Immature natural killer cell (primary cell): ENCODE results near the gene RAB6A. TPM values are rescaled to one million over a fixed set of nuclear protein-coding genes. Genes with fewer than 3 reads are reported as not detected.
"Not testable (repeated sequence)": the region's sequence is repeated elsewhere in the genome, so short reads cannot be mapped to it uniquely, and the experiment has no call there.

ENCODE experiments used
- DNase-seq, 3 donors: peaks; one replicate each; pipeline ENCODE4 v3.0.0; 2022; ENCODE audit warnings: mixed read lengths in 1 of 3
- H3K27ac Mint-ChIP-seq, 6 donors: one replicate each; pipeline ENCODE4 v1.8.0; 2020; ENCODE audit warnings: mixed read lengths in 6 of 6, mild to moderate bottlenecking in 5 of 6, inconsistent platforms in 4 of 6, moderate library complexity in 3 of 6
- H3K27me3 Mint-ChIP-seq, 3 donors: one replicate each; pipeline ENCODE4 v1.8.0; 2020 to 2021; ENCODE audit warnings: low read depth in 3 of 3, mild to moderate bottlenecking in 3 of 3, mixed read lengths in 3 of 3, moderate library complexity in 3 of 3, inconsistent platforms in 1 of 3
- H3K36me3 Mint-ChIP-seq, 3 donors: one replicate each; pipeline ENCODE4 v1.8.0; 2020; ENCODE audit warnings: mixed read lengths in 3 of 3, inconsistent platforms in 2 of 3, mild to moderate bottlenecking in 2 of 3
- H3K4me1 Mint-ChIP-seq, 2 donors: one replicate each; pipeline ENCODE4 v1.8.0; 2020; ENCODE audit warnings: inconsistent platforms in 2 of 2, mild to moderate bottlenecking in 2 of 2, mixed read lengths in 2 of 2, moderate library complexity in 1 of 2
- H3K4me3 Mint-ChIP-seq, 5 donors: one replicate each; pipeline ENCODE4 v1.8.0; 2020; ENCODE audit warnings: mild to moderate bottlenecking in 5 of 5, mixed read lengths in 5 of 5, inconsistent platforms in 3 of 5, moderate library complexity in 3 of 5
- H3K9me3 Mint-ChIP-seq, 6 donors: one replicate each; pipeline ENCODE4 v1.8.0; 2020; ENCODE audit warnings: mild to moderate bottlenecking in 6 of 6, mixed read lengths in 6 of 6, inconsistent platforms in 4 of 6, moderate library complexity in 3 of 6
- polyA plus RNA-seq, 3 donors: library from polyadenylated mRNA; unstranded; fragments of 300-500 nt; fragmentation: Illumina TruSeq; gene quantifications; one replicate each; pipeline ENCODE4 v1.2.3, GENCODE V29; 2021

Gene RAB6A
- polyA plus RNA-seq, 3 donors from 2014 or later = 127 to 162 (median 131) TPM

- not testable (repeated sequence) for H3K27me3 Mint-ChIP-seq, H3K27ac Mint-ChIP-seq, H3K9me3 Mint-ChIP-seq, H3K36me3 Mint-ChIP-seq, DNase-seq
- peak overlapping the region in 1 of 5 donors; percentile 10 for H3K4me3 Mint-ChIP-seq
- peaks cover 25 to 26% of the 10 kb centered on the region in 2 donors for H3K4me1 Mint-ChIP-seq
These were observed 24.6 kb upstream of the RAB6A start for GRCh38 chr11:73785467-73785866.

DNA sequence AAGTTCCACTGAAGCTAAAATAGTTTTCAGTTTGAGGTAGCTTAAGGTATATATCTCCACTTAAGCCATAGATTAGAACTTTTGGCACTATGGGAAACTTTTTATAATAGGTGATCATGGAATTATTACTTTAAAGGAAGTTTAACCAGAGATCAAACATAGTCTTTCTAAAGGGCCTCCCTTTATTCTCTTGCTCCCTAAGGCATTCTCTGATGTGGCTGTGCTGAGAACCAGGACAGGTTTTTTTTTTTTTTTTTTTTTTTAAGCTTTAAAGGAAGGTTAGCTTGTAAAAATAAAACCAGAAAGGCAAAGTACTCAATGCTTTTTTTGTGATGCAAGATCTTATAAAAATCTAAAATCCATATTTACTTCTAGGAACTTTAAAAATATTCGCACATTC is 23.9 kb upstream of the RAB6A start:
- H3K27ac Mint-ChIP-seq = no peak overlapping the region
- H3K36me3 Mint-ChIP-seq = peaks cover 0 to 3% (median 0%) of the 10 kb centered on the region in 3 donors
- H3K9me3 Mint-ChIP-seq = no peaks in the 10 kb centered on the region
- no peak overlapping the region for H3K4me3 Mint-ChIP-seq
- H3K27me3 Mint-ChIP-seq = peaks cover 4% of the 10 kb centered on the region in 3 donors
- DNase-seq = no peak
- H3K4me1 Mint-ChIP-seq = peaks cover 26 to 28% of the 10 kb centered on the region in 2 donors

DNA sequence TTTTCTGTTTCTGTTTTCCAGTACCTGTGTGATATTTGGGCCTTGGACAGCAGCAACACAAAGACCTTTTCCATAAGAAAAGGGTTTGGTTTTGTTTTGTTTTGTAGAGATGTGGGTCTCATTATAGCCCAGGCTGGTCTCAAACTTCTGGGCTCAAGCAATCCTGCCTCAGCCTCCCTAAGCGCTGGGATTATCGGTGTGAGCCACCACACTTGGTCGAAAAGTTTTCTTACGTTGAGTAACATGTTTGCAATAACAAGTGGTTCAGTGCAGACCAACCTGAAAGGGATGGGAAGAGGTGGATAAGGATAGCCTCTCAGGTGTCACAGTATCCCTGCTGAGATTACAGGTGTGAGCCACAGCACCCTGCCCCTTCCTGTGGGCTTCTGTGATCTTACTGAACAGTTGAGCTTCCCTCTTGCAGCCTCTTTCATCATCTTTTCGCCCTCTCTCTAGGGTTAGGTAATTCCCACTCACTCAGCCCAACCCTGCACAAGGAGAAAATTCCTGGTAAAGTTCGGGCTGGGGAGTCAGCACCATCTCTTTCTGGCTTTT is 23.3 kb upstream of the RAB6A start:
- peaks cover 26 to 28% of the 10 kb centered on the region in 2 donors for H3K4me1 Mint-ChIP-seq
- H3K4me3 Mint-ChIP-seq = no peak overlapping the region
- no peak for DNase-seq
- H3K9me3 Mint-ChIP-seq = no peaks in the 10 kb centered on the region
- H3K27ac Mint-ChIP-seq = no peak overlapping the region
- H3K27me3 Mint-ChIP-seq = peaks cover 4 to 5% (median 4%) of the 10 kb centered on the region in 3 donors
- H3K36me3 Mint-ChIP-seq = peaks cover 0 to 3% (median 0%) of the 10 kb centered on the region in 3 donors

GRCh38 chr11:73783483-73784020 is 22.7 kb upstream of the RAB6A start:
- H3K36me3 Mint-ChIP-seq = peaks cover 0 to 3% (median 0%) of the 10 kb centered on the region in 3 donors
- DNase-seq = no peak
- H3K27ac Mint-ChIP-seq = no peak overlapping the region
- peaks cover 25 to 28% of the 10 kb centered on the region in 2 donors for H3K4me1 Mint-ChIP-seq
- no peak overlapping the region for H3K4me3 Mint-ChIP-seq
- H3K9me3 Mint-ChIP-seq = no peaks in the 10 kb centered on the region
- peaks cover 3 to 4% (median 4%) of the 10 kb centered on the region in 3 donors for H3K27me3 Mint-ChIP-seq

DNA sequence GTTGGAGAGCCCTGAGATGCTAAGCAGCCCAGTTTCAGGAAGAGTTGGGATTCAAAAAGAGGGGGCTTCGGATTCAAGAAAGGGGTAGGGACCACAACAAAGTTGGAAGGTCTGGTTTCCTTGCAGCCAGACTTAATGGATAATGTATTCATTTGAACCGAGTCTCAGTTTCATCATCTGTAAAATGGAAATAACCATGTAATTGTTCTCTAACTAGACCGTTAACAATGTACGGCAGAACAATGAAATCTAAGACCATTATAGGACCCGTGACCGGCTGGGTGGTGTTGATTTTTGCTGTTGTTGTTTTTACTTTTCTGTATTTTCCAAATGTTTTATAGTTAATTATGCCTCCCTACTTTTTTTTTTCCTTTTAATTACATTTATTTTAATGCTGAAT is 20.4 kb upstream of the RAB6A start:
- peak overlapping the region in 2 of 5 donors; percentile 44 to 45 for H3K4me3 Mint-ChIP-seq
- peaks cover 13 to 17% of the 10 kb centered on the region in 2 donors for H3K4me1 Mint-ChIP-seq
- H3K27ac Mint-ChIP-seq = no peak overlapping the region
- no peaks in the 10 kb centered on the region for H3K9me3 Mint-ChIP-seq
- DNase-seq = no peak
- peaks cover 0 to 3% (median 0%) of the 10 kb centered on the region in 3 donors for H3K27me3 Mint-ChIP-seq
- H3K36me3 Mint-ChIP-seq = peaks cover 0 to 3% (median 0%) of the 10 kb centered on the region in 3 donors

- H3K4me1 Mint-ChIP-seq = peaks cover 13 to 17% of the 10 kb centered on the region in 2 donors
- DNase-seq = peak; percentile 95 to 96 (median 95)
- H3K27me3 Mint-ChIP-seq = peaks cover 0 to 2% (median 0%) of the 10 kb centered on the region in 3 donors
- H3K36me3 Mint-ChIP-seq = no peaks in the 10 kb centered on the region
- peak overlapping the region; percentile 91 to 94 (median 93) for H3K4me3 Mint-ChIP-seq
- H3K9me3 Mint-ChIP-seq = no peaks in the 10 kb centered on the region
- peak overlapping the region; percentile 92 to 99 (median 98) for H3K27ac Mint-ChIP-seq
These were observed 18.4 kb upstream of the RAB6A start for GRCh38 chr11:73779084-73779902.

DNA sequence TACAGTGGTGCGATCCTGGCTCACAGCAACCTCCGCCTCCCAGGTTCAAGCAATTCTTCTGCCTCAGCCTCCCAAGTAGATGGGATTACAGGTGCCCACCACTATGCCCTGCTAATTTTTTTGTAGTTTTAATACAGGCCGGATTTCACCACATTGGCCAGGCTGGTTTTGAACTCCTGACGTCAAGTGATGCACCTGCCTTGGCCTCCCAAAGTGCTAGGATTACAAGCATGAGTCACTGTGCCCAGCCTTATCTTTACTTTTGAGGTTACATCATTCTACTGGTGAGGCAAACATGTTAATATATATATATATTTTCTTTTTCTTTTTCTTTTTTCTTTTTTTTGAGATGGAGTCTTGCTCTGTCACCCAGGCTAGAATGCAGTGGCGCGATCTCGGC is 9.9 kb upstream of the RAB6A start:
- H3K9me3 Mint-ChIP-seq, H3K4me1 Mint-ChIP-seq, DNase-seq, H3K36me3 Mint-ChIP-seq, H3K27me3 Mint-ChIP-seq, H3K4me3 Mint-ChIP-seq, H3K27ac Mint-ChIP-seq: not testable (repeated sequence)

DNA sequence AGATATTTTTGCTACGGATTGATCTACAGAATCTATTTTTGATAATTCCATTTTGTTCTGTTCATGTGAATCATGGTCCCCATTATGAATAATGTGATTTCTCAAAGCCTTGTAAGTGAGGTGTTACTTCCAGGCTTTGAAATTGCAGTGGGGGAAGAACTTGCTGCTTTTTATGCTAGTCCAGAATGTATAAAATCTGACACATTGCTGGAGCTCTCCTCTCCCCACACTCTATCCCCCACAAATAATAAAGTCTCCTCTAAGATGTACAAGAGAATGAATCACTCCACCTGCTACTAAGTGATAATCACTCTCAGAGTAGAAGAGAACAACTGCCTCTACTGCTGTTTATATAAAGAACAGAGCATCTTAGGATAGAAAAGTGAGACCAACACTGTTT is 5.9 kb upstream of the RAB6A start:
- Mint-ChIP-seq H3K27ac (no peak overlapping the region), H3K4me3 (no peak overlapping the region), H3K27me3 (peaks cover 5 to 8% (median 6%) of the 10 kb centered on the region in 3 donors), H3K9me3 (peaks cover 0 to 2% (median 0%) of the 10 kb centered on the region in 6 donors), H3K36me3 (no peaks in the 10 kb centered on the region), H3K4me1 (peaks cover 0 to 2% of the 10 kb centered on the region in 2 donors)
- no peak for DNase-seq

GRCh38 chr11:73762732-73763131 is 1.9 kb upstream of the RAB6A start:
- Mint-ChIP-seq H3K4me3 (no peak overlapping the region), H3K36me3 (no peaks in the 10 kb centered on the region), H3K4me1 (peaks cover 24 to 29% of the 10 kb centered on the region in 2 donors), H3K9me3 (peaks cover 0 to 2% (median 0%) of the 10 kb centered on the region in 6 donors), H3K27me3 (peaks cover 3 to 9% (median 8%) of the 10 kb centered on the region in 3 donors), H3K27ac (peak overlapping the region in 2 of 6 donors; percentile 58 to 74)
- DNase-seq = no peak

DNA sequence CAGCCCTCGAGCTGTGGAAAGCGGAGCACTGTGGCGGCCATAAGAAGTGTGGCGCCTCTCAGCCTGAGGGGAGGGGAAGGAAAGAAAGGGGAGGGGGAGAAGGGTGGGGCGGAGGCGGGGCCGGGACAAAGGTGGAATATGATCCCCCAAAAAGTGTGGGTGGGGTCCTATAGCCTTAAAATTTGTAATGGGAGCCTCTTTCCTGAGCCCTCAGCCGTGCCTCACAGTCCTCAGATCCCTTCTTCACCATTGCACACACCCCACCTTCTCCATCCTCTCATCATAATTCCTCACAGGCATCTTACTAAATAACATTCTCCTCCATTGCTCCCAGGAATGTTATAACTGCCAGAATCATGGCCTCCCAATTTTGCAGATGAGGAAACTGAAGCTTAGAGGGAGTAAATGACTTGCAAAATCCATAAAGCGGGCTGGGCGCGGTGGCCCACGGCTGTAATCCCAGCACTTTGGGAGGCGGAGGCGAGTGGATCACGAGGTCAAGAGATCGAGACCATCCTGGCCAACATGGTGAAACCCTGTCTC is 600 bp upstream of the RAB6A start:
- Mint-ChIP-seq H3K9me3 (peaks cover 0 to 2% (median 0%) of the 10 kb centered on the region in 6 donors), H3K27ac (peak overlapping the region; percentile 84 to 97 (median 91)), H3K36me3 (no peaks in the 10 kb centered on the region), H3K4me3 (peak overlapping the region; percentile 88 to 94 (median 93)), H3K4me1 (peaks cover 28 to 31% of the 10 kb centered on the region in 2 donors), H3K27me3 (peaks cover 0 to 7% (median 6%) of the 10 kb centered on the region in 3 donors)
- DNase-seq = no peak

DNA sequence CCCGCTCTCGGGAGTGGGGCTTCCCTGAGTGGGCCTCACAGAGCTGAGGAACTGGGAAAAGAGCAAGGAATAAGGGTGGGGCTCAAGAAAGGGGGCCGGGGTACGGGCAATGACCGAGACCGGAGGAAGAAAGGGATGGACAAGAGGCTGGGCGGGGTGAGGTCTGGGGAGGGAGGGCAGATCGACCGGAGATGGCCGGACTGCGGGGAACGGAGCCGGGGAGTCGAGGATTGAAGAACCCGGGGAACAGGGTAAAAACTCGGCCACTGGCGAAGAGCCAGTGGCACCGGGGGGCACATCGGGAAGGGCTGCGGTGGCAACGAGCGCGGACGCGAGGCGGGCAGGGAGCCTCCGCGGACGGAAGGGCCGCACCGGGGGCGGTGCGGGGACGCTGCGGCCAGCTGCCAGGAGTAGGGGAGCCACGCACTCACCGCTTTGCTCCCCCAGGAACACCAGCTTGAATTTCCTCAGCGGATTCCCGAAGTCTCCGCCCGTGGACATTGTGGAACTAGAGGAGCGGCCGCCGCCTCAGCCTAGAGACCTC is 667 bp downstream of the RAB6A start:
- H3K4me3 Mint-ChIP-seq = peak overlapping the region; percentile 88 to 94 (median 93)
- no peaks in the 10 kb centered on the region for H3K36me3 Mint-ChIP-seq
- H3K27me3 Mint-ChIP-seq = peaks cover 0 to 5% (median 3%) of the 10 kb centered on the region in 3 donors
- H3K27ac Mint-ChIP-seq = peak overlapping the region; percentile 83 to 94 (median 90)
- H3K4me1 Mint-ChIP-seq = peaks cover 28 to 35% of the 10 kb centered on the region in 2 donors
- DNase-seq = no peak
- H3K9me3 Mint-ChIP-seq = no peaks in the 10 kb centered on the region

DNA sequence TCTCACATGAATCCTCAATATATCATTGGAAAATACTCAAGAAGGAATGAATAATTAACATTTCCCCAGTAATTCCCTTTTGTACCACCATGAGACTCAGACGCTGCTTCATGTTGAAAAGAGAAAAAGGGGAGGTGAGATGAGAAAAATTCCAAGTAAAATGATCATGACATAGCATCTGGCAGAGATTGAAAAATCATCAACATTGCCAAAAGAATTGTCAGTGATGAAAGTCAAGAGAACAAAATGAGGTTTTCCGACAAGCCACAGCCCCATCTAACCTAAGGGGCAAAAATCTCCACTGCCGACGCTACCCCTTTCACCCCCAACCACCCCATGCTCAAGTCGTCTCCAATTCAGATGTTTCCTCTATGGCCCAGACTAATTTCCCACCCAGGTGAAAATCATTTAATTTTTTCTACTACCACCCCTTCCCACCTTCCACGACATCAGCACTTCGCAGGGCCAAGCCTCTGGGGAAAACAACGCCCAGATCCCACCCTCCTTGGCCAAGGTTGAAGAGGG is 1.2 kb downstream of the RAB6A start:
- Mint-ChIP-seq H3K27me3 (peaks cover 0 to 4% (median 3%) of the 10 kb centered on the region in 3 donors), H3K36me3 (no peaks in the 10 kb centered on the region), H3K4me3 (peak overlapping the region; percentile 88 to 94 (median 93)), H3K27ac (peak overlapping the region; percentile 83 to 94 (median 90)), H3K9me3 (no peaks in the 10 kb centered on the region), H3K4me1 (peaks cover 28 to 35% of the 10 kb centered on the region in 2 donors)
- no peak for DNase-seq

DNA sequence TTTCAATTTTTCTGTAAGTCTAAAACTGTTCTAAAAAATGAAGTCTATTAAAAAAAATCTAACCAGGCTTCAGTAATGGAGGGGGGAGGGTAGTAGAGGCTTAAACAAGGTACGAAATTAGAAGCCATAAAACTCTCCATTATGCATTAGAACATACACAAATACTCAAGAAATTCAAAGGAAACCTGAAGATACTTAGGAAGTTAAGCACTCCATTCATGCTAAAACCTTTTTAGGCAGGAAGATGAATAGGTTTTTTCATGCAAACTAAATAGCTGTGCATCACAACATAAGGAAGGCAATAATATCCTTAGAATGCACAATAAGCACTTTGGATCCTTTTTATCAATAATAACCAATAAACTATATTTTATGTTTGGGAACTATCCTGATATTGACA is 2.4 kb downstream of the RAB6A start:
- H3K4me1 Mint-ChIP-seq = peaks cover 39% of the 10 kb centered on the region in 2 donors
- no peaks in the 10 kb centered on the region for H3K9me3 Mint-ChIP-seq
- no peaks in the 10 kb centered on the region for H3K36me3 Mint-ChIP-seq
- peak overlapping the region; percentile 67 to 93 (median 92) for H3K4me3 Mint-ChIP-seq
- peaks cover 0 to 4% (median 3%) of the 10 kb centered on the region in 3 donors for H3K27me3 Mint-ChIP-seq
- peak overlapping the region in 2 of 6 donors; percentile 39 to 84 for H3K27ac Mint-ChIP-seq
- DNase-seq = no peak
